Uterus (tissue), 2 donors: ENCODE measurements around the gene STK17A.

Source experiments
- POLR2A ChIP-seq, 2 donors: fragments of 450-650 bp; IDR thresholded peaks; one replicate each; pipeline ENCODE4 v1.6.1; 2016; ENCODE audit warnings: antibody characterized with exemption in 2 of 2, mild to moderate bottlenecking in 1 of 2, moderate library complexity in 1 of 2
- TF ChIP-seq, protein P1 (sequence below), 4 experiments: fragments of 200-600 bp in 2 of 4; fragments of 450-650 bp in 2 of 4; sonication (generic) in 2 of 4; IDR thresholded peaks; one replicate each; pipeline ENCODE4 v1.5.1; 2016 to 2019; ENCODE audit warnings: antibody characterized with exemption in 4 of 4, mild to moderate bottlenecking in 2 of 4, moderate library complexity in 1 of 4

DNA sequence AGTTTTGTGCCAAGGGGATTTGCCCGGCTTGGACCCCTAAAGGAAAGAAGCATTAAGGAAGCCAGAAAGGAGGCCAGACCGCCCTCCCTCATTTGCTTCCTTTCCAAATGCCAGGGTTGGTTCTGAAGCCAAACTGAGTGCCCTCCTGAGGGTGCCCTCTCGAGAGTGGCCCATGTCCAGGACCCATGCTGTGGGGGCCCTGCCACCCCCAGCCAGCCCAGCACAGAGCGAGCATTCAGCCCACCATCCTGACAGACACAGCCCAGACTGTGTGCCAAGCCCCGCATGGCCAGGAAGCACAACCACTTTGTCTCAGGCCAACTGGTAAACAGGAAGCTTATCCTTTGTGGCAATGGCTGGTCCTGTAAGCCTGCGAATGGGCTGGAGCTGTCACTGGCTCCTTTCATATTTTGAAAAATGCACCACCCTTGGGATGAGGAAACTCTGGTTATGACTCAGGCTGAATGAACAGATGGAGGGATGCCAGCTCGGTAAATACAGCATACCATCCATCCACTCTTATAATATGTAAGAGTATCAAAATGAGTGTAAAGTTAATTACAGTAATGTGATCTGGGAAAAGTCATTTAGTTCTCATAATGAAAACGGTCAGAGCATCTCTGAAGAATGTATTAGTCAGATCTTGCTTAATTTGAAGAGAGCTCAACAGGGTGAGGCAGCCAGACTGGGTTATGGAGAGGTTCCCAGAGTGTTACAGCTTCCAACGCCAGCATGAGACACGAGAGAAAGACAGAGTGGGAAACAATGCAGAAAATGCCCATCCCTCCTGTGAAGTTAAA, 65.0 kb downstream of the STK17A start:
- TF ChIP-seq, protein P1, sequence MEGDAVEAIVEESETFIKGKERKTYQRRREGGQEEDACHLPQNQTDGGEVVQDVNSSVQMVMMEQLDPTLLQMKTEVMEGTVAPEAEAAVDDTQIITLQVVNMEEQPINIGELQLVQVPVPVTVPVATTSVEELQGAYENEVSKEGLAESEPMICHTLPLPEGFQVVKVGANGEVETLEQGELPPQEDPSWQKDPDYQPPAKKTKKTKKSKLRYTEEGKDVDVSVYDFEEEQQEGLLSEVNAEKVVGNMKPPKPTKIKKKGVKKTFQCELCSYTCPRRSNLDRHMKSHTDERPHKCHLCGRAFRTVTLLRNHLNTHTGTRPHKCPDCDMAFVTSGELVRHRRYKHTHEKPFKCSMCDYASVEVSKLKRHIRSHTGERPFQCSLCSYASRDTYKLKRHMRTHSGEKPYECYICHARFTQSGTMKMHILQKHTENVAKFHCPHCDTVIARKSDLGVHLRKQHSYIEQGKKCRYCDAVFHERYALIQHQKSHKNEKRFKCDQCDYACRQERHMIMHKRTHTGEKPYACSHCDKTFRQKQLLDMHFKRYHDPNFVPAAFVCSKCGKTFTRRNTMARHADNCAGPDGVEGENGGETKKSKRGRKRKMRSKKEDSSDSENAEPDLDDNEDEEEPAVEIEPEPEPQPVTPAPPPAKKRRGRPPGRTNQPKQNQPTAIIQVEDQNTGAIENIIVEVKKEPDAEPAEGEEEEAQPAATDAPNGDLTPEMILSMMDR (IDR thresholded peaks at IDR 0.05) = no peak
- TF ChIP-seq POLR2A (IDR thresholded peaks at IDR 0.05) = no peak
